Right cardiac atrium (tissue), 5 donors: ENCODE measurements around the gene CHCHD6. TPM values are rescaled to one million over a fixed set of nuclear protein-coding genes. Genes with fewer than 3 reads are reported as not detected.

ENCODE experiments used
- ATAC-seq, 2 donors: fragments of 200-7000 bp; cut with Tn5 transposase; one replicate each; pipeline versions ENCODE4 v1.8.0 to v1.9.1; 2020; ENCODE audit warnings: moderate library complexity in 2 of 2, mild to moderate bottlenecking in 1 of 2
- DNase-seq, 3 donors: peaks; one replicate each; pipeline ENCODE4 v3.0.0-alpha.2; 2020
- H3K27ac ChIP-seq: one replicate; pipeline ENCODE4 v1.5.1; 2013; ENCODE audit warnings: mild to moderate bottlenecking, low read length, control low read depth, moderate library complexity
- H3K27me3 ChIP-seq: one replicate; pipeline ENCODE4 v1.6.1; 2013; ENCODE audit not compliant: control insufficient read depth, insufficient read depth
- H3K4me1 ChIP-seq: one replicate; pipeline ENCODE4 v1.6.1; 2013; ENCODE audit warnings: low read length; ENCODE audit not compliant: control insufficient read depth, insufficient read depth
- H3K4me3 ChIP-seq: one replicate; pipeline ENCODE4 v1.5.1; 2013; ENCODE audit warnings: low read length, control low read depth
- H3K9me3 ChIP-seq: one replicate; pipeline ENCODE4 v1.6.1; 2013; ENCODE audit warnings: low read length; ENCODE audit not compliant: control insufficient read depth
- WGBS: extraction: QIAGEN DNeasy Blood & Tissue Kit; methylation state at CpG from one replicate; pipeline ENCODE4 v1.1.7; 2013; 5-methylcytosine and 5-hydroxymethylcytosine counted together
- intact Hi-C, 4 donors: fragments of 100-400 bp; cut with DNase I; formaldehyde crosslinking; loops; one replicate each; pipeline versions ENCODE4 v1.11.0 to v1.14.0; 2022 to 2023
- polyA plus RNA-seq: library from polyadenylated mRNA; stranded (reverse); fragments of 200-250 nt; gene quantifications from one replicate; pipeline ENCODE4 v1.2.3, GENCODE V29; 2013
- total RNA-seq, 4 donors: library from RNA; stranded (reverse); fragmentation: NEBNext Ultra II Directional; extraction: Animal tissue kit (Norgen Biotek cat#: 25700); gene quantifications; one replicate each; pipeline ENCODE4 v1.2.1, GENCODE V29; 2021
- donor health status: healthy with polysubstance abuse.
- donor health status: DM: no; HTN: yes; CAD: no.
- donor health status: DM: no; HTN: no; CAD: no.
- donor health status: DM: no; HTN: yes; CAD: no; lungs with severe emphysema.
- donor health status: DM: yes; HTN: yes; CAD: no.

Gene CHCHD6
- total and polyA plus RNA-seq, 5 donors: 7.1 to 10.5 (median 9.3) TPM

- H3K9me3 ChIP-seq: no peaks in the 10 kb centered on the region
- DNase-seq: no peak
- peaks cover 12% of the 10 kb centered on the region for H3K4me1 ChIP-seq
- ATAC-seq: no peak
- intact Hi-C loops: no loop called here
- 95% methylated on average over 9 of the region's 9 CpGs for WGBS
- no peaks in the 10 kb centered on the region for H3K27me3 ChIP-seq
- no peak overlapping the region for H3K27ac ChIP-seq
- H3K4me3 ChIP-seq: no peak overlapping the region
These were observed 289.4 kb downstream of the CHCHD6 start for GRCh38 chr3:126993436-126993835.

- H3K4me1 ChIP-seq: peaks cover 12% of the 10 kb centered on the region
- ATAC-seq (peak; percentile 63 to 73), DNase-seq (peak; percentile 76 to 95 (median 91))
- H3K27me3 ChIP-seq: no peaks in the 10 kb centered on the region
- no peak overlapping the region for H3K27ac ChIP-seq
- H3K9me3 ChIP-seq: no peaks in the 10 kb centered on the region
- no peak overlapping the region for H3K4me3 ChIP-seq
- intact Hi-C loops: no loop called here
- WGBS: 23% methylated on average over 10 of the region's 10 CpGs
These were observed 290.7 kb downstream of the CHCHD6 start for GRCh38 chr3:126994661-126995245.

DNA sequence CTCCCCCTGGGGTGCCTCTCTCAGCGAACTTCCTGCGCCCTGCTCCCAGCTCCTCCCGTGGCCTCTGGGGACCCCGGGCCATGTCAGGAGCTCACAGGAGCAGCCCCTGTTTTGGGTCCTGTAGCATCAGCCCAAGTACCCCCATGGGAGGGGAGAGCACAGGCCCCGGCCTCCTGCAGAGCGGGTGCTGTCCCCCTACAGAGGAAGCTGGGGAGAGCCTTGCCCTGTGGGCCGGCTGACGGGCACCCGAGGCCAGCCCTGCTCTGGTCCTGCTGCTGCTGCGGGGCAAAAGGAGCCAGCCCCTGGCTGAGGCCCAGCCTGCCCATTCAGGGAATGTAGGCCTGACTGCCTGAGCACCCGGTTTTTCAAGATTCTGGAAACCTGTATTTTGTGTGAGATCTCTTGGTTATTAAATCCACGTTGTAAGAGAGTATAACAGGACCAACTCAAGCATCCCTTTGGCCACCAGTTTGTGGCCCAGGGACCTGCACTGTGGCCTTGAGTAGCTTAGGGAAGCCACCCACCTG lies 291.3 kb downstream of the CHCHD6 start:
- Histone ChIP-seq H3K9me3 (no peaks in the 10 kb centered on the region), H3K4me3 (no peak overlapping the region), H3K4me1 (peaks cover 12% of the 10 kb centered on the region), H3K27ac (no peak overlapping the region), H3K27me3 (no peaks in the 10 kb centered on the region)
- ATAC-seq: peak in 1 of 2 donors; percentile 1
- intact Hi-C loops: no loop called here
- 49% methylated on average over 12 of the region's 12 CpGs for WGBS
- DNase-seq: no peak

DNA sequence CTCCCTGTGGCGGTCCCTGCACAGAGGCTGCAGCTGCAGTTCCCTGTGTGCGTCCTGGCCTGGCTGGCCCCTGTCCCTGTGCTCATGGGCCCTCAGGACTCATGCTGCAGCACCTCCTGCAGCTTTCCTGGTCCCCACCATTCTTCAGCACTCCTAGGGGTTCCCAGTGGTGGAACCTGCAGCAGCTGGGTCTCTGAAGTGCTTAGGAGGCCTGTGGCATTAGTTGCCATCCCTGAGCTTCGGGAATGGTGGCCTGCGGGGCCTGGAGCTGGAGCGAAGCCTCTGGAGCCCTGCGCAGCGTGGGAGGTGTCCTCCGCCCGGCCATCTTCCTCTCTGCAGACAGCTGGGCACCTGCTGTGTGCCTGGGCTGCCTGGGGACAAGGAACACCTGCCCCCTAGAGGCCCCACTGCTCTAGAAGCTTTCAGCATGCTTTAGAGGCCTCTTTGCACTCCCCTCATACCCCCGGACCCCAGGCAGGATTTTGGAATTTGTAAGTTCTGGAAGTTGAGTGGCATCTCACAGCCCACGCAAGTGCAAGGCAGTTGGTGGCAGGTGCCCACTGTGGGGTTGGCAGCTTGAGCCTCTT lies 292.0 kb downstream of the CHCHD6 start:
- intact Hi-C loops: no loop called here
- H3K4me3 ChIP-seq: no peak overlapping the region
- no peak overlapping the region for H3K27ac ChIP-seq
- no peaks in the 10 kb centered on the region for H3K9me3 ChIP-seq
- H3K27me3 ChIP-seq: no peaks in the 10 kb centered on the region
- peaks cover 12% of the 10 kb centered on the region for H3K4me1 ChIP-seq
- no peak for DNase-seq
- ATAC-seq: no peak
- 89% methylated on average over 11 of the region's 11 CpGs for WGBS

GRCh38 chr3:126996905-126997304 lies 292.9 kb downstream of the CHCHD6 start:
- Histone ChIP-seq H3K27me3 (no peaks in the 10 kb centered on the region), H3K4me3 (no peak overlapping the region), H3K4me1 (peaks cover 13% of the 10 kb centered on the region), H3K27ac (no peak overlapping the region), H3K9me3 (no peaks in the 10 kb centered on the region)
- intact Hi-C loops: no loop called here
- ATAC-seq (no peak), DNase-seq (no peak)
- WGBS: 90% methylated on average over 7 of the region's 7 CpGs

GRCh38 chr3:126997455-126998038 lies 293.5 kb downstream of the CHCHD6 start:
- intact Hi-C loops: no loop called here
- 81% methylated on average over 19 of the region's 19 CpGs for WGBS
- Histone ChIP-seq H3K4me1 (peaks cover 15% of the 10 kb centered on the region), H3K27ac (no peak overlapping the region), H3K4me3 (no peak overlapping the region), H3K27me3 (no peaks in the 10 kb centered on the region), H3K9me3 (no peaks in the 10 kb centered on the region)
- ATAC-seq: no peak
- DNase-seq: peak in 1 of 3 donors; percentile 66

GRCh38 chr3:126998320-126998719 lies 294.3 kb downstream of the CHCHD6 start:
- H3K4me1 ChIP-seq: peaks cover 15% of the 10 kb centered on the region
- H3K27ac ChIP-seq: no peak overlapping the region
- 88% methylated on average over 4 of the region's 4 CpGs for WGBS
- H3K27me3 ChIP-seq: no peaks in the 10 kb centered on the region
- DNase-seq (no peak), ATAC-seq (no peak)
- no peak overlapping the region for H3K4me3 ChIP-seq
- intact Hi-C loops: no loop called here
- H3K9me3 ChIP-seq: no peaks in the 10 kb centered on the region

DNA sequence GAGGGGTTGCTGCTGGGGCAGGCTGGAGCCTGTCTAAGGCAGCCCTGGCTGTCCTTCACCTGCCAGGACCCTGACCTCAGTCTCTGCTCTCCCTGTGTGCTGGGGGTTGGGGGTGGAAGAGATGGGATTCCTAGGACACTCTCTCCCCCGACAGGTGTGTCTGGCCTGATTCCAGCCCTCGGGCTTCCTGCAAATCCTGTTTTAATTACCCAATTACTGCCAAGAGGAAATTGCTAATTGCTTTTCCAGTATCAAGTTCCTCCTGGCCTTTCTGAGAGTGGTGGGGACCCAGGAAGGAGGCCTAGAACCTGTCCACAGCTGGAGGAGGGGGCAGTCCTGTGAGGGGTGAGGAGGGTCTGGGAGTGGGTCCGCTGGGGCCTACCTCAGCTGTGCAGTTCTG lies 294.7 kb downstream of the CHCHD6 start:
- ATAC-seq (no peak), DNase-seq (no peak)
- Histone ChIP-seq H3K27ac (no peak overlapping the region), H3K27me3 (no peaks in the 10 kb centered on the region), H3K9me3 (no peaks in the 10 kb centered on the region), H3K4me1 (peaks cover 14% of the 10 kb centered on the region), H3K4me3 (no peak overlapping the region)
- 53% methylated on average over 3 of the region's 3 CpGs for WGBS
- intact Hi-C loops: no loop called here

GRCh38 chr3:126999383-126999782 lies 295.3 kb downstream of the CHCHD6 start:
- H3K27me3 ChIP-seq: no peaks in the 10 kb centered on the region
- ATAC-seq: no peak
- no peak for DNase-seq
- intact Hi-C loops: no loop called here
- H3K27ac ChIP-seq: no peak overlapping the region
- no peaks in the 10 kb centered on the region for H3K9me3 ChIP-seq
- peaks cover 8% of the 10 kb centered on the region for H3K4me1 ChIP-seq
- H3K4me3 ChIP-seq: no peak overlapping the region
- WGBS: 85% methylated on average over 15 of the region's 15 CpGs

DNA sequence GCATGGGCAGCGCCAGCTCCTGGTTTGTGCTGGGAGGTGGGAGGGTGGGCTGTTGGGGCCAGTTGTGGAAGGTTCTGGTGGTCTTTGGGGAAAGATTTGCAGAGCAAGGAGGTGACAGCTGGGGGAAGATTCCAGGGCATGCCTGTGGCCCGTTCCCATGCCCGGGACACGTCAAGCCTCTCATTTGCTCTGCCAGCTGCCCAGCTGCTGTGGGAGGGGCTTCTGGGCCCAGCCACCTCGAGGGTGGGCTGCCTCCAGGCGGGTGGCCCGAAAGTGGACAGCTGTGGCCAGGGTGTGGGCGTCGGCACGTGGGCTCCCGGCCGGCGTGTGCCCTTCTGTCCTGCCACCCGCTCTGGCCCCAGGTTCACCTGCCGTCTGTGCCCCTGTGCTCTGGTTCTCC lies 296.1 kb downstream of the CHCHD6 start:
- 71% methylated on average over 15 of the region's 15 CpGs for WGBS
- H3K4me1 ChIP-seq: peaks cover 3% of the 10 kb centered on the region
- no peak for ATAC-seq

GRCh38 chr3:127000761-127001160 lies 296.7 kb downstream of the CHCHD6 start:
- 92% methylated on average over 12 of the region's 12 CpGs for WGBS
- DNase-seq (no peak), ATAC-seq (no peak)
- intact Hi-C loops: no loop called here
- Histone ChIP-seq H3K4me1 (peaks cover 3% of the 10 kb centered on the region), H3K4me3 (no peak overlapping the region), H3K27ac (no peak overlapping the region), H3K9me3 (no peaks in the 10 kb centered on the region), H3K27me3 (no peaks in the 10 kb centered on the region)

More for the DNA sequence above, 296.1 kb downstream of the CHCHD6 start:
- H3K27me3 ChIP-seq: no peaks in the 10 kb centered on the region
- no peak overlapping the region for H3K27ac ChIP-seq
- no peak overlapping the region for H3K4me3 ChIP-seq
- H3K9me3 ChIP-seq: no peaks in the 10 kb centered on the region
- intact Hi-C loops: no loop called here
- DNase-seq: no peak
